GM18907 (cell line): ENCODE data around the gene ERC2.

Experiments
- ATAC-seq: cut with Tn5 transposase; IDR thresholded peaks from one replicate; pipeline ENCODE4 v1.9.1; 2021; ENCODE audit warnings: mild to moderate bottlenecking, moderate library complexity; ENCODE audit not compliant: unreplicated experiment

The ERC2 gene

DNA sequence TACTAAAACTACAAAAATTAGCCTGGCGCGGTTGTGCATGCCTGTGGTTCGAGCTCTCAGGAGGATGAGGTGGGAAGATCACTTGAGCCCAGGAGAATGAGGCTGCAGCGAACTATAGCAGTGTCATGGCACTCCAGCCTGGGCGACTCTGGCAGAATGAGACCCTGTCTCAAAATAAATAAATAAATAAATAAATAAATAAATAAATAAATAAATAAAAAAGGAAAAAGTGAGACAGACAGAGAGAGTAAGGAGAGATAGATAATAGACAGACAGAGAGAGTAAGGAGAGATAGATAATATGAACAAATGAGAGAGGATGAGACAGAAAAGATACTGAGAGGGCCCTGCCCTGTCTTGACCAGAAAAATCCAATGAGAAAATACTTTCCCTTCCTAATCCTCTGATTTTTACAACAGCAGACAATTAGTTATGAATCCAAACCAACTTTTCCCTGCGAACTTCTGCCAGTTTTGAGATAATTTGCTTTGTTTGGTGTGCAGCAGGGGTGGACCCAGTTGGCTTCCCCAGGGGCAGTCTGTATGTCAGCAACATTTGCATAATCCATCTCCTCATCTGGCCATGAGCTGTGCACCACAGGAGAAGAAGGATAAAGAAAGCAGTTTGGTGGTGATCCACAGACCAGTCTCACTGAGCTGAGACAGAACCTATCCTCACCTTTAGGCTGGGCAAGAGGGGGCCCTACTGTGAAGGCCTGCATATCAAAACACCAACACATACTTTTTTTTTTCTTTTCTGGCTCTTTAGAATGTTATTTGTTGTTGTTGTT, 692.7 kb downstream of the ERC2 start:
- ATAC-seq = no peak

DNA sequence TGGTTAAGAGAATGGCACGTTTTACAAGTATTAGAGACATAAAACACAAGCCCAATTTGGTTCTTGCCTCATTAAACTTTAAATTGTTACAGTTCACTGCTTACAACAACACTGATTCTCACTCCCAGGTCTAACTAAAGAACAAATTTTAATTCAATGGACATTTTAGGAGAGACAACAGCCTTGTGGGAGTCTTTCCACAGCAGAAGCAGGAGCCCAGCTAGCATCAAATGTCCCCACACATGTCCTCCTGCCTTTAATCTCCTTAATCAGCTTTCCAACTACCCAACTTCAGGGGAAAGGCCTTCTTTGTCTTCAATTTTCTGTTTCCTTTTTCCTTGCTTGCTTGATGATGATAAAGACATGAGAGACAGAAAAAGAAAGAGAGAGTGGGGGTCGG, 693.4 kb downstream of the ERC2 start:
- no peak for ATAC-seq

- no peak for ATAC-seq
Observed at GRCh38 chr3:55771503-55771902, 696.8 kb downstream of the ERC2 start.

GRCh38 chr3:55770077-55770476, 698.2 kb downstream of the ERC2 start:
- ATAC-seq = no peak

GRCh38 chr3:55766753-55767152, 701.5 kb downstream of the ERC2 start:
- ATAC-seq = no peak

DNA sequence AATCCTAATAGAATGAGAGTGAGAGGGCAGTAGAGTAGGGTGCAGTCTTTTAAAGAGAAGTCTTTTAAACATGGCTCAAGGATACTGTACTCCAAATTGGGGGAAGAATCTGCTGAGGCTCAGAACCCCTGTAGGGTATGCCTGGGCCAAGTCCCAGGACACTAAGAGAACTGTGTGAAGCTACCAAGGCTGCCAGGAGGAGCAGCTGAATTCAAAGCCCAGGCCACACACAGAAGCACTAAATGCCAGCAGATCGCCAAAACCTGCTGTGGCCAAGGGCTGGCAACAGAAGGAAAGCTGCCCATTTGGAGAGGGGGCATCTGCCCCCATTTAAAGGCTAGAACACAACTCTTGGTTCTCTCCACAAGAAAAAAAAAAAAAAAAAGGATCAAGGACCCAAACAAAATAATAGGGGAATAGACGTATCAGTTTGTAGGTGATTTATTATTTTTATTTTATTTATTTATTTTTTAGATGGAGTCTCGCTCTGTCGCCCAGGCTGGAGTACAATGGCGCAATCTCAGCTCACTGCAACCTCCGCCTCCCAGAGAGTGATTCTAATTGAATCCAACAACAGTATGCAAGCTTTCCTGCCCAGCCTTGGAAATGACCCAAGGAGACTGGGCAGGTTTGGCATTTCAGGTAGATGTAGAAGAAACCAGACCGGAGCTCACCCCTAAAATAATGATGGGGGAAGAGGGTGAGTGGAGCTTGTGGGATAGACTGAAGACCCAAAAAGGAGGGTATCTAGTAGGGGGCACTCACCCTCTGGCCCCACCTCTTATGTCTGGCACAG, 702.2 kb downstream of the ERC2 start:
- no peak for ATAC-seq

- ATAC-seq = no peak
Observed at GRCh38 chr3:55765398-55765797, 702.9 kb downstream of the ERC2 start.

DNA sequence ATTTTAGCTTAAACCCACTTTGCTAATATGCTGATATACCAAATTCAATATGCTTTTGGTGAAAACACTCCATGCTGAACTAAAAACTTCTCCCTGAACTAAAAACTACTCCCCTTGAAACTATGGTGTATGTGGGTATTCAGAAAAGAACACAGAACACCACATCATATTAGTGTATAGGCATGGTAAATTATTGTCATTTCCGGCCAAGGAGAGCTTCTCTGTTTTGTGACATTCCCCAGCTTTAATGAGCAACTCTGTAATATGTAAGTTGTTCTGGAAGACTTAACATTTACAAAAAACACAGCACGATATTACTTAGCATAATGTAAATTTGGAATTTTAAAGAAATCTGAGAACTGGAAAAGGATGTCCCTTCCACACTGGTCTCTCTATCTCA, 711.3 kb downstream of the ERC2 start:
- no peak for ATAC-seq

DNA sequence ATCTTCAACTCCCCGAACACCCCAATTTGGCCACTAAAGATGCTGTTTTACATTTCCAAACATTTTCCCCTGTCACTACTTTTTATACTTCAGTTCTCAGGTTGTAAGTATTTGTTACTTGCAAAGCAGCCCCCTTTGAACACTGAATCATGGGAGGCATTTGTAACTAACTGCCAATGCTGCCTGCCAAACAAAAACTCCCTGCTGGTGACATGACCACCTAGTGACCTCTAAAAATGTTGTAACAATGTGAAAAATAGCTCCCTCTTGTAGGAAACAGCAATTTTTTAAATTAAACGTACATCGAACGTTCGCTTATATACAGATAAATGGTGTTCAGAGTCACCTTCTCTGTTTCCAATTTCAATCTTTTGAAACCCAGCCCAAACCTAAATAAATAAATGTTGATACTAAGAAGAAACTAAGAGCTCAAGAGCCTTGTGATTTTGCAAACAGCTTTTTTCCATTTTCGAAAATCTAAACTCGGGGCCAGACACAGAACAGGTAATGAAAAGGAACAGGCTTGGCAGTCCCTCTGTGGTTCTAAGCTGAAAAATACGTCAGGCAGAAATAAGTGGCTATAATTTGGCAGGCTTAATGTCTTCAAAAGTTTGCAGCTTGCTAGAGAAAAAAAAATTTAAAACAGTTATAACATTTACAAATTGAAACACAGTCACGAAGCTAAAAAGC, 712.6 kb downstream of the ERC2 start:
- ATAC-seq = no peak

DNA sequence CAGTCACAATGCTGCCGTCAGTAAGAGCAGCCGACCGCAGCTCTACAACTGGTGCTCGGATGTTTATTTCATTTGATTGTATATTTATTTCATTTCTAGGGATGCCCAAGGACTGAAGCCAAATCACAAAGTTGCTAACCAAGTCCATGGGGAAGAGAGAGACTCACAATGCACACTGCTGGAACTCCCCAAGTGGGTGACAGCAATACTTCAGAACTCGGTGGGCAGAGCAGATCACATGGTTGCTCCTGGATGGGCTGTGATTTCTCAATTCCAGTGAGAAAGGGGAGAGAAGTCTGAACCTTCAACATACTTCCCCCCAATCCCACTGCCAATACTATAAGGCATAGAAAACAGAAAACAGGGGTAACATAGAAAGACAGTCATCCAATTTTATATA, 715.4 kb downstream of the ERC2 start:
- ATAC-seq = no peak

- ATAC-seq = no peak
Observed at GRCh38 chr3:55751730-55752129, 716.5 kb downstream of the ERC2 start.

GRCh38 chr3:55750525-55750924, 717.7 kb downstream of the ERC2 start:
- ATAC-seq = no peak

DNA sequence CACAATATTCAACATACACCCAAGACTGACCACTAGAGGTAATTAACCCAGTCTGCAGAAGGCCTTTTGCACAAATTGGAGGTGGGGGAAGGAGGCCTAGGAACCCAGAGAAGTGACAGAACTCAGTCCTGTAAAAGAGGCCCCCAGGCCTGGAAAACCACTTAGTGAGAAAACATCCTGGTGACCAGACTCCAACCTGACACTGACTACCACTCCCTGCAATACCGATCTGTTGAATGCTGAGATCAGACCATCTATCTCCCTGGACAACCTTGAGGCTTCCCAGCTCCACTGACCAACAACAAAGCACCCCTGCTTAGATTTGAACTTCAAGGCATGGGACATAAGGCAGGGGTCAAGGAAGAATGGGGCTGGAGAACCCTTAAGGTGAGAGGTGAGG, 719.2 kb downstream of the ERC2 start:
- ATAC-seq = no peak

- ATAC-seq = no peak
Observed at GRCh38 chr3:55746808-55747413, 721.4 kb downstream of the ERC2 start.

GRCh38 chr3:55742832-55743136, 725.5 kb downstream of the ERC2 start:
- ATAC-seq = no peak

DNA sequence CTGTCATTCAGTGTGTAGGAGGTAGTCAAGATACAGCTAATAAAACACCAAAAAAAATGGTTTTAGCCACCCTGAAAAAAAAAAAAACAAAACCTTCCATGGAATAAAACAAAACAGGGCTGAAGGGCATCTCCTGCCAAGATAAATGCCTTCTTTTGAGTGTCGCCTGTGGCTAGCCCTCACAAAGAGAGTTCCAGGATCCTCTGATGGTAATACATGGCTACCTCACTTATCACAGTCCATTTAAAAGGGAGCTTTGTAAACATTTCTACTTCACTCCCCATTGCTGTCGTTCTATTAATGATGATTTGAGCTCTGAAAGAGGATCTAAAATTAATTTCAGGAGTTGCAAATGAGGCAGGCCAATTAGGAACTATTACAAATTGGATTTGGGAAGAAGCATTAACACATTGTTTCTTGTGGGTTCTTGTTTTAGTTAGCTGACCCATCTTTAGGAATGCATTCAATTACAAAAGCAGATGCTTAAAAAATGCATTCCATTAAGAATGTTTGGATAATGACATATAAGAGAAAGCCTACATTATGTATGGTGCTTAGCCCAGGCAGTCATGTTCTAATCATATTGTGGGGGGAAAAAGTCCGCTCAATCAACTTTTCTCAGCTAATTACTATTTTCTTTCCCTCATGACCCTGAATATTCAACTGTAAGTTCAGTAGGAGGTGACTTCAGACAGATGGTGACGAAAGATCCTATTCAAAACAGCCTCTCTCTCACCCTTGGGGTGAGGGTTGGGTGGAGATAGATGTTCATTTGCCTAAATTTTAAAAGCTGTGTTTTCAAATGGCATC, 726.0 kb downstream of the ERC2 start:
- no peak for ATAC-seq

DNA sequence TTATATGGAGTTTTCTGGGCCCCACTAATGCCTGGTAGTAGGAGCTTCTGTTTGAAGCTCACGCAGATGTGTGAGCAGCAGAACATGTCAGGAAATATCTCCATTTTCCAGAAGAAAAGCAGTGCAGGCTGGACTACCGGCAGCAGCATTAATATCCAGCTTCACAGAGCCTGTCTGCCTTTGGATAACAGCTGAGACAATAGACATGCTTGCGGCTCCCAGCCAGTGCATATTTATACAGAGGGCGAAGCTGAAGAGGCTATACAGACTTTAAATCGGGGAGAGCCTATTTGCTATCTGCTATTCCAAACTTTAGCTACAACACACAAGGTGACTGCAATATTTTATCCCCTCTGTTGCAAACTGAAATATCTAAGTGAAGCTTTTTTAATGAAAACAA, 731.1 kb downstream of the ERC2 start:
- no peak for ATAC-seq

DNA sequence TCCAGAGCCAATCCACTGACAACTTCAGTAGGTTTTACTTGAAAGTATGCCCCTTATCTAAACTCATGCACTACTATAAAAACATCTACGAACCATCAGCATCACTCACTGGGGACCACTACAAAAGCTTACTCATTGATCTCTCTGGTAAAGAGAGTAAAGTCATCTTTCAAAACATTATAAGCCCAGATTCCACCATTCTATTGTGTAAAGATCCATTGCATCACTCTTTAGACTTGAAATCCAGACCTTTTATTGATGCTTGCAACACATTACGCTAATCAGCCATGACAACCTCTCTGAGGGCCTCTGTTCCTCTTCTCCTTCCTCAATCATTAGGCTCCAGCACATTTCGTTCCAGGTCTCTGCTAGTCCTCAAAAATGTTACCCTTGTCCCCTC, 732.3 kb downstream of the ERC2 start:
- no peak for ATAC-seq

- ATAC-seq = no peak
Observed at GRCh38 chr3:55731741-55732140, 736.5 kb downstream of the ERC2 start.

- no peak for ATAC-seq
Observed at GRCh38 chr3:55729546-55729945, 738.7 kb downstream of the ERC2 start.
